ENCODE measurements around the gene TPSD1.
"Not testable (repeated sequence)": the region's sequence is repeated elsewhere in the genome, so short reads cannot be mapped to it uniquely, and the experiment has no call there.

DNA sequence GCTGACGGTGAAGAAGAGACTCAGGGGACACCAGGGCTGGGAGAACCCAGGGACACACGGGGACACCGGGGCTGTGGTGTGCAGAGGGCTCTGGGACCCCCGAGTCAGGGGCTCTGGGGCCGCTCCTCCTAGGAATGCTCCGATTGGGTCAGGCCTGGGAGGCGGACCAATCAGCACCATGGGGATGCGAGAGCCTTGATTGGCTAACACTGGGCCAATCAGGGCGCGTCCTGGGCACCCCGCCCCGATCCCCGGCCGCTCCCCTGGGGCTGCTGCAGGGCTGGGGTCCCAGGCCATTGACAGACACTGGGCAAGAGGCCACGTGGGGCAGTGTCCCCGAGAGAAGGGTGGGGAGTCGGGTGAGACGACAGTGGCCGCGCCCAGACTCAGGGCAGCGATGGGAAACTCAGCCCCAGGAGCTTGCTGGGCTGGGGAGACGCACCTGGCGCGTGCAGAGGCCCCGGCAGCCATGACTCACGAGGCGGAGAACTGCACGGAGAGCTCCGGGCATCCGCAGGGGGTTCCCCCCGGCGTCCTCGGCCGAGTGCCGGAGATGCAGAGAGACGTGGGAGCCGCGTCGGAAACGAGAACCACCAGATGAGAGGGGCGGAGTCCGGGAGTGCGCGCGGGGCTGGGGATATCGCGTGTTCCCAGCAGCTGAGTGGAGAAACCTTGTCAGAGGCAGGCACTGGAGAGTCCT is 23.7 kb upstream of the TPSD1 start:
- TF ChIP-seq POLR2A, POLR2AphosphoS5 (IDR thresholded peaks at IDR 0.05; ENCODE audit: low read depth, low read length): not testable (repeated sequence)
